SK-MEL-5 (cell line): ENCODE results near the gene LRRC73. TPM values are rescaled to one million over a fixed set of nuclear protein-coding genes. Genes with fewer than 3 reads are reported as not detected.

Experiments used
- DNase-seq: peaks from one replicate; pipeline ENCODE4 v3.0.0-alpha.2; 2016; ENCODE audit warnings: low read depth, low spot score
- in situ Hi-C: cut with HindIII; loops from 2 replicates; pipeline ENCODE4 v1.10.0; 2016; ENCODE audit warnings: low sequenced_read_pairs, high pct_unique_total_duplicates, low pct_unique_long_range_greater_than_20kb
- total RNA-seq: library from RNA; depleted of rRNA; stranded (reverse); fragments of >200 nt; shearing (Covaris generic); gene quantifications from 2 replicates; pipeline ENCODE4 v1.2.3, GENCODE V29; 2014

The LRRC73 gene
- total RNA-seq, 1 experiment from 2014 or later, result 0.42 TPM

DNA sequence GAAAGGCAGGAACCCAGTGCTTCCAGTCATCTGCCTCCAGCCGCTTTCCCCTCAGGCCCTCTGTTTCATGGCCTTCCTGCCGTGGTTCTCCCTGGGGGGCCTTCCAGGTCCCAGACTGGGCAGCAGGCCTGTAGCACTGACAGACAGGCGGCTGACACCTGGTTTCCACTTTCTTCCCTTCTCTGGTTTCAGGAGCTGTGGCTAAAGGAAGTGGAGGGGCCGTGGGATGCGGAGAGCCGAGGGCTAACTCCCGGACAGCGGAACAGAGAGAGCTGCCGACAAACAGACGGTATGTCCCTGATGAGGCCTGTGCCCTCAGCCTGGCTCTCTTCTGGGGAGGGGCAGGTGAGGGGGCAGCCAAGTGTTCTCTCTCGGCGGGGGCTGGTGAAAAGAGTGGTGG, 12.5 kb downstream of the LRRC73 start:
- in situ Hi-C loops, result no loop called here
- no peak for DNase-seq

GRCh38 chr6:43497129-43497396, 13.1 kb downstream of the LRRC73 start:
- in situ Hi-C loops, result no loop called here
- no peak for DNase-seq

DNA sequence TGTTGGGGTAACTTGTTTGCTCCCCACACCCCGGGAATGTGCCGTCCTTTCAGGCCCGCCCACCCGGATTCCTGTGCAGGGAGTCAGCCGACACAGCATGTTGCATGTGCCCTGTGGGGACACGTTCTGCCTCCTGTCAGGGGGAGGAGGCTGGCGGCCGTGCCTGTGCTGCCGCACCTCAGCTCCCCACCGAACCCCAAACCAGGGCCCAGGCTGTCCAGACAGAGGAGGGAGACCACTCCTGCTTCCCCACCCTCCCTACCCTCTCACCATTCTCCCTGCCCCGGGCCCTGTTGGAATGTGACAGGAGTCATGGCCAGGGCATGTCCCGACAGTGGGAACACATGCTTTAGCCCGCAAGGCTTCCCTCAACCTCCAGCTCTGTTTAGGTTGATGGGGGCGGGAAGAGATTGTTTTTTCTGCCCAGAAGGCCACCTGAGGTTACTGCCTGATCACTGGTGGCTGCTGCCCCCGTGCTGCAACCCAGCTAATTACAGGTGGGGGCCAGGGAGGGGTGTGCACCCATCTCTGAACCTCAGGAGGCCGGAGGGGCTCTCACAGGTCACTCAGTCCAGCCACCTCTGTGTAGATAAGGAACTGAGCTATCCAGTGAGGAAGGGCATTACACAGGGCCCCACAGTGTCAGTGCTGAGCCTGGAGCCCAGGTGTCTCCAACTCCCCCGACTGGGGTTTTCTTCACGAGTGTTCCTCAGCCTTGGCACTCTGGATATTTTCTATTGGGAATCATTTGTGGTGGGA, 13.6 kb downstream of the LRRC73 start:
- peak; percentile 31 for DNase-seq
- in situ Hi-C loops, result no loop called here

GRCh38 chr6:43495409-43495941, 14.7 kb downstream of the LRRC73 start:
- peak; percentile 15 for DNase-seq
- in situ Hi-C loops, result no loop called here

- in situ Hi-C loops, result no loop called here
- no peak for DNase-seq
Measured at GRCh38 chr6:43494766-43495165, 15.4 kb downstream of the LRRC73 start.

GRCh38 chr6:43494321-43494720, 15.8 kb downstream of the LRRC73 start:
- DNase-seq, result no peak
- in situ Hi-C loops, result no loop called here

GRCh38 chr6:43493833-43494232, 16.3 kb downstream of the LRRC73 start:
- in situ Hi-C loops, result no loop called here
- peak; percentile 34 for DNase-seq

- no peak for DNase-seq
- in situ Hi-C loops, result no loop called here
Measured at GRCh38 chr6:43493230-43493629, 16.9 kb downstream of the LRRC73 start.

GRCh38 chr6:43492673-43493072, 17.5 kb downstream of the LRRC73 start:
- DNase-seq, result no peak
- in situ Hi-C loops, result no loop called here

DNA sequence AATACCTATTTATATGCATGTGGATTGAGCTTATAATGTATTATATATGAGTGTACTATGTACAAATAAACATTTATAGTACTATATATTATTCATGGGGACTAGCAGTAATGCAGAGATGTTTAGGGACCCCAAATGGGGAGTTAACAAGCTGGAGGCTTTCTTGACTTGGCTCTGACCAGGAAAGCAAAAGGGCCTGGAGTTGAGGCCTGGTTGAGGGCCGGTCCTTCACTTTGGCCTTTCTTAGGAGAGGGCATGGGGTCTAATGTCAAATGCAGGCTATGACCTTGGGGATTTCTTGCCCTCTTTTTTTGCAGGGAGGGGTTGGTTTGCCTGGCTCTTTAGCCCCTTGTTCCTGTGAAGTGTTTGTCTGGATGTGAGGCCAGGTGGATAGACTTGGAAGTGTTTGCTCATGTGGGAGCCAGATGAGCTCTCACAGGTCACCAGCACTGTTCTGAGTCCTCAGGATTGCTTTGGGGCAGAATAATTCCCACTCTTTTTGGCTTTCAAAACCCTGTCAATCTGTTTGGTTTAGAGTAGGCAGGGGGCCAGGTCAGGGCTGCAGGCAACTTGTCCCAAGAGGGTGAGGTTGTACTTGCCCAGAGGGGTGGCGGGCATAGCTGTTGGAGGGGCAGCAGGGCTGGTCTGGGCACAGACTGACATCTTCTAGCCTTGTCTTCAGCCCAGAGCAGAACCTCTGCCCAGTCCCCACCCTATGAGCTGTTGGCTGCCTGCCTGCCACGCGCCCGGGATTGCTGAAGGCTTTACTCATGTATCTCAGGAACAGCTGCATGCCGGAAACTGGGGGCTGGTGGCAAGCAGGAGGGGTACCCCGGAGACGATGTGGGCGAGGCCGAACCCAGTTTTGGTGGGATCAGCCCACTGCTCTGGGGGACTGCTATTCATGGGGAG, 18.1 kb downstream of the LRRC73 start:
- no peak for DNase-seq
- in situ Hi-C loops, result no loop called here

- DNase-seq, result no peak
- in situ Hi-C loops, result no loop called here
Measured at GRCh38 chr6:43490523-43490939, 19.6 kb downstream of the LRRC73 start.

GRCh38 chr6:43489277-43490072, 20.7 kb downstream of the LRRC73 start:
- no peak for DNase-seq
- in situ Hi-C loops, result no loop called here

GRCh38 chr6:43488667-43489276, 21.4 kb downstream of the LRRC73 start:
- in situ Hi-C loops, result no loop called here
- no peak for DNase-seq

- DNase-seq, result no peak
- in situ Hi-C loops, result no loop called here
Measured at GRCh38 chr6:43481591-43482236, 28.4 kb downstream of the LRRC73 start.

GRCh38 chr6:43481075-43481474, 29.1 kb downstream of the LRRC73 start:
- in situ Hi-C loops, result no loop called here

GRCh38 chr6:43478008-43478372, 32.2 kb downstream of the LRRC73 start:
- no peak for DNase-seq
- in situ Hi-C loops, result no loop called here

More at GRCh38 chr6:43481075-43481474, 29.1 kb downstream of the LRRC73 start:
- no peak for DNase-seq
